ENCODE measurements around the gene MLXIP.

Gene MLXIP

DNA sequence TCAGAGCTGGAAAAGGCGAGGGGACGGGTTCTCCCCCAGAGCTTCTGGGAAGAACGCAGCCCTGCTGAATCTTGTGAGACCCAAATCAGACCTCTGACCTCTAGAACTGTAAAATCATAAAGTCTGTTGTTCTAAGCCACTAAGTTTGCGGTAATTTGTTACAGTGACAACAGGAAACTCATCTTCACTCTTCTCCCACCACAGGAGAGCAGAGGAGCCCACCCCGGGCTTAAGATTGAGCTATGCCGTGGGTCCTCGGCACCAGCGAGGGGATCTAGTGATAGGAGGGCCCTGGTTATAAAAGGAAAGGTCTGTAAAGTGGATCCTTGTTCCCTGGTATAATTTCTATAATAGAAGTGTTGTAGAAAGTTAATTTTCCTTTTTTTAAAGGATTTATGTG is 7.6 kb downstream of the MLXIP start:
- H2AFZ ChIP-seq (ENCODE audit: low read length) = no peak overlapping the region
- H3K27ac ChIP-seq (ENCODE audit: low read length) = no peak overlapping the region
- H3K4me3 ChIP-seq (ENCODE audit: low read length) = no peak overlapping the region
- H3K4me1 ChIP-seq (ENCODE audit: low read length) = peaks cover 12% of the 10 kb centered on the region
- no peak overlapping the region for H3K9ac ChIP-seq (ENCODE audit: low read length)
- no peaks in the 10 kb centered on the region for H3K9me2 ChIP-seq (replicated peaks; ENCODE audit: insufficient read depth, low read length)
- no peak overlapping the region for H3K4me2 ChIP-seq (ENCODE audit: low read depth, low read length)
- no peaks in the 10 kb centered on the region for H3K9me3 ChIP-seq (replicated peaks; ENCODE audit: insufficient read depth, low read length)
- H4K20me1 ChIP-seq (ENCODE audit: insufficient read depth, low read length) = no peaks in the 10 kb centered on the region
- H3K27me3 ChIP-seq (replicated peaks; ENCODE audit: insufficient read depth, low read length) = no peaks in the 10 kb centered on the region
- no peaks in the 10 kb centered on the region for H3K36me3 ChIP-seq (replicated peaks; ENCODE audit: insufficient read depth, low read length)
- H3F3A ChIP-seq (ENCODE audit: insufficient read depth, low read length) = peaks cover 21% of the 10 kb centered on the region
- DNase-seq = no peak
- peaks cover 95% of the 10 kb centered on the region for H3K79me2 ChIP-seq (ENCODE audit: low read length)
- TF ChIP-seq, protein P1, sequence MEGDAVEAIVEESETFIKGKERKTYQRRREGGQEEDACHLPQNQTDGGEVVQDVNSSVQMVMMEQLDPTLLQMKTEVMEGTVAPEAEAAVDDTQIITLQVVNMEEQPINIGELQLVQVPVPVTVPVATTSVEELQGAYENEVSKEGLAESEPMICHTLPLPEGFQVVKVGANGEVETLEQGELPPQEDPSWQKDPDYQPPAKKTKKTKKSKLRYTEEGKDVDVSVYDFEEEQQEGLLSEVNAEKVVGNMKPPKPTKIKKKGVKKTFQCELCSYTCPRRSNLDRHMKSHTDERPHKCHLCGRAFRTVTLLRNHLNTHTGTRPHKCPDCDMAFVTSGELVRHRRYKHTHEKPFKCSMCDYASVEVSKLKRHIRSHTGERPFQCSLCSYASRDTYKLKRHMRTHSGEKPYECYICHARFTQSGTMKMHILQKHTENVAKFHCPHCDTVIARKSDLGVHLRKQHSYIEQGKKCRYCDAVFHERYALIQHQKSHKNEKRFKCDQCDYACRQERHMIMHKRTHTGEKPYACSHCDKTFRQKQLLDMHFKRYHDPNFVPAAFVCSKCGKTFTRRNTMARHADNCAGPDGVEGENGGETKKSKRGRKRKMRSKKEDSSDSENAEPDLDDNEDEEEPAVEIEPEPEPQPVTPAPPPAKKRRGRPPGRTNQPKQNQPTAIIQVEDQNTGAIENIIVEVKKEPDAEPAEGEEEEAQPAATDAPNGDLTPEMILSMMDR (IDR thresholded peaks at IDR 0.05; ENCODE audit: low read length) = no peak
- TF ChIP-seq EZH2phosphoT487 (IDR thresholded peaks at IDR 0.05; ENCODE audit: low read length) (no peak), EZH2 (optimal IDR thresholded peaks at IDR 0.05; ENCODE audit: low read depth, low read length) (no peak)

DNA sequence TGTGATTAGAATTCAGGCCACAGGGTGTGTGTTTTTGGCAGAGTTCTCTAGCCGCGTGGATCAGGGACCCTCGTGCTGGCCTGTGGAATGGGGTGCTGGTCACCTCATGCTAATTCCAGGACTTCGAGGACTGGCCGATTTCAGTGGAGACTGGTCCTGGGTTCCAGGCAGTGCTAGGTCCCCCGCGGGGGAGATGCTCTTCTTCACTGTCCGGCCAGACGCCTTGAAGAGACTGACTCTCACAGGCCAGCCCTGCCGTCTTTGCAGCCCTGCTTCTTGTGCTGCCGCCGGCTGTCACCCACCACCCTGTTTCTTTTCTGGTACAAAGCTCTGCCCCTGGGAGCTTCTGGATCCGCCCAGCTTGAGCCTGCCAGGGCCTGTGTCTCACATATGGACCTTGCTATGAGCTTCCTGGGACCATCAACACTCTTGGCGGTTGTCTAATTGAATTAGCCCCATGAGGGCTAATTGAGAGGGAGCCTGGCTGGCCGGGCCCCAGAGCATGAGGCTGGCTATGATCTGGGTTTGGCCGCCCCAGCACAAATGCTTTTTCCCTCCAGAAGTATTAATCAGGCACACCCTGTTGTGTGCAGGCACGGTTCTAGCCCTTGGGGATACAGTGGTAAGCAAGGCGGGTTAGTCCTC is 8.2 kb downstream of the MLXIP start:
- Histone ChIP-seq H3K4me2 (ENCODE audit: low read depth, low read length) (no peak overlapping the region), H3K79me2 (ENCODE audit: low read length) (peaks cover 96% of the 10 kb centered on the region)

DNA sequence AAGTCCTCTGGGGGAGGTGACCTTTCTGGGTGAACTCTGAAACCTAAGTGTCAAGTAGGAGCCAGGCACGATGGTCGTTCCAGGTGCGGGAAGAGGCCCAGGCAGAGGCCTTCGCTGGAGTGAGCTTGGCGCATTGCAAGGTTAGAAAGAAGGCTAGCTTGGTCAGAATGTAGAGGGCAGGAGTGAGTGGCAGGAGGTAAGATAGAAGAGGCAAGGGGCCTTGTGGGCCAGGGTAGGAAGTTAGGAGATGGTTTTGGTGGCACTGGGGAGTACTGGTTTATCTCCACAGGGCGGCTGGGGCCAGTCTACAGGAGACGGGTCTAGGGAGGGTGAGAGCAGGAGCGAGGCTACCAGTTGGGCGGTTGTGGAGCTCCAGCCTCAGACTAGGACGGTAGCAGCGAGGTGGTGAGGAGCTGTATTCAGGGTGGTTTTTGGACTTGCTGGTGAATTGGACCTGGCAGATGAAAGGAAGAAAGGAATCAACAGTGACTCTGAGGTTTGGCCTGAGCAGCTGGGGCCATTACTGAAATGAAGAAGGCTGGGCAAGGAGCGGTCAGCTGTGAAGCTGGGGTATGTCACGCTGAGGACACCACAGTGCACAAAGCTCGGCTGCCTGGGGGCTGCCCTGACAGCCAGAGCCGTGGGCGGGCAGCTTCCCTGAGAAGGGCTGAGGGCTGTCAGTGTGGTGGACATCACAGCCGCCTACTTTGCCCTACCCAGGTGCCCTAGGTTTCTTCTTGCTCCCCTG is 9.0 kb downstream of the MLXIP start:
- no peak overlapping the region for H3K4me2 ChIP-seq (ENCODE audit: low read depth, low read length)
- peaks cover 6% of the 10 kb centered on the region; the same call in 1 of the 2 replicates for H3F3A ChIP-seq (ENCODE audit: insufficient read depth, low read length)
- no peaks in the 10 kb centered on the region for H3K27me3 ChIP-seq (replicated peaks; ENCODE audit: insufficient read depth, low read length)
- H3K9me2 ChIP-seq (replicated peaks; ENCODE audit: insufficient read depth, low read length) = no peaks in the 10 kb centered on the region
- no peaks in the 10 kb centered on the region for H3K36me3 ChIP-seq (replicated peaks; ENCODE audit: insufficient read depth, low read length)
- no peak overlapping the region for H3K4me3 ChIP-seq (ENCODE audit: low read length)
- H3K27ac ChIP-seq (ENCODE audit: low read length) = no peak overlapping the region
- H4K20me1 ChIP-seq (ENCODE audit: insufficient read depth, low read length) = no peaks in the 10 kb centered on the region
- H3K4me1 ChIP-seq (ENCODE audit: low read length) = peaks cover 4% of the 10 kb centered on the region
- no peak for DNase-seq
- peaks cover 96% of the 10 kb centered on the region for H3K79me2 ChIP-seq (ENCODE audit: low read length)
- no peak overlapping the region for H2AFZ ChIP-seq (ENCODE audit: low read length)
- no peak overlapping the region for H3K9ac ChIP-seq (ENCODE audit: low read length)
- TF ChIP-seq, protein P1 (IDR thresholded peaks at IDR 0.05; ENCODE audit: low read length) = no peak
- TF ChIP-seq EZH2 (optimal IDR thresholded peaks at IDR 0.05; ENCODE audit: low read depth, low read length) (no peak), EZH2phosphoT487 (IDR thresholded peaks at IDR 0.05; ENCODE audit: low read length) (no peak)
- no peaks in the 10 kb centered on the region for H3K9me3 ChIP-seq (replicated peaks; ENCODE audit: insufficient read depth, low read length)

More for the DNA sequence above, 8.2 kb downstream of the MLXIP start:
- no peak for DNase-seq
- Histone ChIP-seq H2AFZ (ENCODE audit: low read length) (no peak overlapping the region), H3K4me1 (ENCODE audit: low read length) (peaks cover 12% of the 10 kb centered on the region), H3K9me2 (replicated peaks; ENCODE audit: insufficient read depth, low read length) (no peaks in the 10 kb centered on the region), H3K4me3 (ENCODE audit: low read length) (no peak overlapping the region), H3K9ac (ENCODE audit: low read length) (no peak overlapping the region), H3K9me3 (replicated peaks; ENCODE audit: insufficient read depth, low read length) (no peaks in the 10 kb centered on the region), H3K36me3 (replicated peaks; ENCODE audit: insufficient read depth, low read length) (no peaks in the 10 kb centered on the region), H4K20me1 (ENCODE audit: insufficient read depth, low read length) (no peaks in the 10 kb centered on the region), H3K27ac (ENCODE audit: low read length) (no peak overlapping the region), H3F3A (ENCODE audit: insufficient read depth, low read length) (peaks cover 14% of the 10 kb centered on the region), H3K27me3 (replicated peaks; ENCODE audit: insufficient read depth, low read length) (no peaks in the 10 kb centered on the region)
- TF ChIP-seq EZH2 (optimal IDR thresholded peaks at IDR 0.05; ENCODE audit: low read depth, low read length) (no peak), EZH2phosphoT487 (IDR thresholded peaks at IDR 0.05; ENCODE audit: low read length) (no peak)
- TF ChIP-seq, protein P1 (IDR thresholded peaks at IDR 0.05; ENCODE audit: low read length) = no peak

Measured in MM.1S (cell line).